ENCODE measurements around the gene ARL6IP4. TPM values are rescaled to one million over a fixed set of nuclear protein-coding genes. Genes with fewer than 3 reads are reported as not detected.

The ARL6IP4 gene
- total RNA-seq, 1 experiment from 2014 or later = 132 TPM

- no peak overlapping the region for H2AK5ac ChIP-seq (ENCODE audit: insufficient read length, low read length)
- H3K23me2 ChIP-seq (ENCODE audit: insufficient read length, low read depth, low read length, poor library complexity, severe bottlenecking) = no peaks in the 10 kb centered on the region
- no peak overlapping the region for H3K14ac ChIP-seq (ENCODE audit: insufficient read depth, low read length)
- no peak overlapping the region for H3K4ac ChIP-seq (ENCODE audit: low read depth, low read length)
- no peak overlapping the region for H4K5ac ChIP-seq (ENCODE audit: insufficient read length, low read depth, low read length)
- H2AFZ ChIP-seq (ENCODE audit: low read length) = no peak overlapping the region
- H3K79me1 ChIP-seq (ENCODE audit: insufficient read depth, low read depth, low read length, poor library complexity, severe bottlenecking) = no peaks in the 10 kb centered on the region
- H2BK12ac ChIP-seq (ENCODE audit: insufficient read length, low read depth, low read length) = no peak overlapping the region
- H3K27ac Mint-ChIP-seq = no peak overlapping the region
- H2BK20ac ChIP-seq (ENCODE audit: low read depth, low read length, poor library complexity, severe bottlenecking) = no peak overlapping the region
- no peaks in the 10 kb centered on the region for H3K4me1 ChIP-seq (ENCODE audit: insufficient read depth, low read length)
- no peaks in the 10 kb centered on the region for H3K79me2 ChIP-seq (ENCODE audit: insufficient read depth, low read length)
- no peak overlapping the region for H3K4me3 Mint-ChIP-seq
- WGBS (ENCODE audit: extremely low coverage, insufficient read length, low lambda C conversion rate) = no CpG with 5 or more reads among the region's 10 CpGs
- no peaks in the 10 kb centered on the region for H3K9me3 ChIP-seq (ENCODE audit: control insufficient read depth, low read depth, low read length)
- TF ChIP-seq CTCF (conservative IDR thresholded peaks at IDR 0.05) = peak; percentile 42; the same call in 2 of the 3 replicates
- no peak overlapping the region for H4K91ac ChIP-seq (ENCODE audit: insufficient read length, low read depth, low read length)
- no peaks in the 10 kb centered on the region for H3K27me3 ChIP-seq (ENCODE audit: insufficient read depth, low read length)
- H3K23ac ChIP-seq (ENCODE audit: insufficient read length, low read depth, low read length) = no peak overlapping the region
- no peak overlapping the region for H2BK120ac ChIP-seq (ENCODE audit: low read depth, low read length, poor library complexity, severe bottlenecking)
- no peak overlapping the region for H3T11ph ChIP-seq (ENCODE audit: low read length)
- H3K4me1 Mint-ChIP-seq = peaks cover 0 to 8% of the 10 kb centered on the region in 2 experiments; a peak in 2 of 4 replicates
- no peak overlapping the region for H3K9ac ChIP-seq (ENCODE audit: extremely low read depth, insufficient read length, low read length)
- H3K27ac ChIP-seq (ENCODE audit: insufficient read length, low read depth, low read length) = no peak overlapping the region
- no peak overlapping the region for H3K18ac ChIP-seq (ENCODE audit: insufficient read length, low read depth, low read length)
- no peaks in the 10 kb centered on the region; the same call in none of the 2 replicates for H3K27me3 Mint-ChIP-seq (ENCODE audit: low read depth)
- no peak overlapping the region for H4K8ac ChIP-seq (replicated peaks; ENCODE audit: insufficient read length, low read depth, low read length)
- H2BK5ac ChIP-seq (ENCODE audit: insufficient read length, low read length) = no peak overlapping the region
- no peaks in the 10 kb centered on the region for H3K36me3 Mint-ChIP-seq (ENCODE audit: insufficient read depth in 1 of 3, low read depth in 3 of 3)
- H4K20me1 ChIP-seq (ENCODE audit: control insufficient read depth, insufficient read depth, insufficient read length) = no peaks in the 10 kb centered on the region
- no peak for DNase-seq
- H3K56ac ChIP-seq (ENCODE audit: insufficient read length, low read depth, low read length) = no peak overlapping the region
- no peak overlapping the region for H3K4me2 ChIP-seq (ENCODE audit: insufficient read depth, insufficient read length, low read length)
- no peaks in the 10 kb centered on the region for H3K9me3 Mint-ChIP-seq
- no peak overlapping the region for H2BK15ac ChIP-seq (ENCODE audit: low read depth, low read length)
These were observed 8.9 kb downstream of the ARL6IP4 start for GRCh38 chr12:122989225-122989839.
